ENCODE measurements around the gene STXBP1. TPM values are rescaled to one million over a fixed set of nuclear protein-coding genes. Genes with fewer than 3 reads are reported as not detected.

STXBP1 gene
- polyA plus RNA-seq, 2 of the 4 experiments (the other 2 are of a cell fraction), result 13.3 to 22.6 TPM

- ATAC-seq (peak; percentile 12 to 67; a peak in 3 of 6 replicates), FAIRE-seq (no peak), DNase-seq (ENCODE audit: low read depth in 1 of 2, low spot score in 1 of 2) (peak in 1 of 2 experiments; percentile 61)
- H3K27ac ChIP-seq, result peak overlapping the region; percentile 92 to 93
- 6% methylated on average over 15 of the region's 16 CpGs for WGBS (ENCODE audit: missing lambda C conversion rate)
- peak overlapping the region; percentile 97 for H3K4me2 ChIP-seq
- TF ChIP-seq MAX (IDR thresholded peaks at IDR 0.05), result peak; percentile 10; the same call in 1 of the 2 replicates
- TF ChIP-seq TFCP2L1 (CRISPR knock-in tag; IDR thresholded peaks at IDR 0.05), result no peak
- ChIA-PET CTCF (interaction anchor here (0.7 to 2.6 kb wide), 6 partner anchors 11 to 63 kb away, joined by 3 to 12 read pairs (median 8); no protein-coding TSS in a partner anchor), POLR2A (interaction anchor here (1.5 to 1.6 kb wide), 2 partner anchors 11 to 18 kb away, joined by 3 to 7 read pairs; no protein-coding TSS in a partner anchor)
- H3K4me3 ChIP-seq, result peak overlapping the region; percentile 82
- H3K9me3 ChIP-seq, result no peaks in the 10 kb centered on the region
- peaks cover 75% of the 10 kb centered on the region for H3K4me1 ChIP-seq
Observed at GRCh38 chr9:127567035-127567729, 44.9 kb upstream of the STXBP1 start.

- Histone ChIP-seq H3K4me1 (peaks cover 75% of the 10 kb centered on the region), H3K9me3 (no peaks in the 10 kb centered on the region), H3K27ac (peak overlapping the region; percentile 92 to 93), H3K4me3 (peak overlapping the region; percentile 82), H3K4me2 (peak overlapping the region; percentile 97)
- ChIA-PET POLR2A (interaction anchor here (0.9 to 1.5 kb wide), 4 partner anchors 11 to 167 kb away, joined by 3 read pairs; no protein-coding TSS in a partner anchor), CTCF (interaction anchor here (0.7 to 2.6 kb wide), 10 partner anchors 9 to 64 kb away, joined by 3 to 12 read pairs (median 4); no protein-coding TSS in a partner anchor)
- WGBS (ENCODE audit: missing lambda C conversion rate), result 1% methylated on average over 17 of the region's 36 CpGs
- TF ChIP-seq FOSL2 (IDR thresholded peaks at IDR 0.05) (no peak), FOSL2 (CRISPR knock-in tag; IDR thresholded peaks at IDR 0.05) (no peak), MAX (IDR thresholded peaks at IDR 0.05) (peak; percentile 84), CBX8 (IDR thresholded peaks at IDR 0.05) (no peak), CEBPB (IDR thresholded peaks at IDR 0.05) (no peak), MAFK (IDR thresholded peaks at IDR 0.05; ENCODE audit: partially characterized antibody) (no peak), PHF8 (IDR thresholded peaks at IDR 0.05; ENCODE audit: borderline replicate concordance, low read depth) (no peak), NFE2L2 (conservative IDR thresholded peaks at IDR 0.05; ENCODE audit: low read length) (no peak), JUN (IDR thresholded peaks at IDR 0.05) (no peak; a peak in 1 of 5 replicates), HES2 (IDR thresholded peaks at IDR 0.05) (no peak), KDM5A (IDR thresholded peaks at IDR 0.05) (no peak), CHD2 (IDR thresholded peaks at IDR 0.05; ENCODE audit: low read length, partially characterized antibody) (no peak), NR3C1 (IDR thresholded peaks at IDR 0.05) (no peak), E2F6 (IDR thresholded peaks at IDR 0.05; ENCODE audit: borderline replicate concordance, low read depth) (peak; percentile 39; the same call in 1 of the 2 replicates), ZC3H11A (IDR thresholded peaks at IDR 0.05) (no peak), ZNF302 (CRISPR knock-in tag; IDR thresholded peaks at IDR 0.05) (no peak), GATA3 (IDR thresholded peaks at IDR 0.05; ENCODE audit: borderline replicate concordance) (peak; percentile 12; the same call in 1 of the 2 replicates), RARB (CRISPR knock-in tag; IDR thresholded peaks at IDR 0.05) (no peak), ELK1 (IDR thresholded peaks at IDR 0.05; ENCODE audit: low read depth, low read length) (no peak), FOSB (CRISPR knock-in tag; IDR thresholded peaks at IDR 0.05) (no peak), USF2 (IDR thresholded peaks at IDR 0.05) (no peak), PBX3 (IDR thresholded peaks at IDR 0.05) (no peak), EHMT2 (IDR thresholded peaks at IDR 0.05; ENCODE audit: low read depth) (no peak), FOXS1 (CRISPR knock-in tag; IDR thresholded peaks at IDR 0.05) (no peak), CBX2 (IDR thresholded peaks at IDR 0.05; ENCODE audit: borderline replicate concordance, low read depth) (no peak)
- no peak for DNase-seq (ENCODE audit: low read depth in 1 of 2, low spot score in 1 of 2)
- peak; percentile 36 to 43 for ATAC-seq
- no peak for FAIRE-seq
Observed at GRCh38 chr9:127567730-127568617, 44.1 kb upstream of the STXBP1 start.
